H1 (cell line): ENCODE measurements around the gene CHRNG. TPM values are rescaled to one million over a fixed set of nuclear protein-coding genes. Genes with fewer than 3 reads are reported as not detected.

Experiments
- CTCF ChIA-PET: fragments of 300-600 bp; sonication (Branson Sonifier 250); formaldehyde crosslinking; loops from one replicate; lab custom pipeline; 2021; ENCODE audit not compliant: partially characterized antibody; lab: Charles Lee
- POLR2A ChIA-PET: fragments of 300-600 bp; sonication (Branson Sonifier 250); formaldehyde crosslinking; loops from one replicate; lab custom pipeline; 2021; ENCODE audit warnings: inconsistent platforms; ENCODE audit not compliant: partially characterized antibody; lab: Charles Lee
- DNase-seq, 2 experiments: peaks; one replicate each; pipeline versions ENCODE4 v3.0.0 to v3.0.0-alpha.2; 2010 to 2022; ENCODE audit warnings: low spot score in 2 of 2, low read depth in 1 of 2, mixed read lengths in 1 of 2
- FAIRE-seq: peaks from 2 replicates; lab custom pipeline; 2011; peaks lifted over from hg19 to GRCh38; lab: Jason Lieb, UNC
- H2AFZ ChIP-seq: 2 replicates; pipeline ENCODE4 v1.8.1; 2012; ENCODE audit warnings: low read length, inconsistent platforms
- H2AK5ac ChIP-seq: 2 replicates; pipeline ENCODE4 v1.6.1; 2013; ENCODE audit warnings: low read depth, low read length
- H2BK120ac ChIP-seq: replicated peaks from 2 replicates; pipeline ENCODE3; 2013; ENCODE audit warnings: low read depth, low read length, inconsistent platforms
- H2BK12ac ChIP-seq: 2 replicates; pipeline ENCODE4 v1.6.1; 2013; ENCODE audit warnings: low read depth, low read length
- H2BK15ac ChIP-seq: 2 replicates; pipeline ENCODE4 v1.6.1; 2013; ENCODE audit warnings: low read length
- H2BK20ac ChIP-seq: 2 replicates; pipeline ENCODE4 v1.6.1; 2013; ENCODE audit warnings: low read length
- H2BK5ac ChIP-seq: 2 replicates; pipeline ENCODE4 v1.6.1; 2013; ENCODE audit warnings: low read depth, low read length
- H3K14ac ChIP-seq: 2 replicates; pipeline ENCODE4 v1.6.1; 2013; ENCODE audit warnings: inconsistent platforms; ENCODE audit not compliant: insufficient read length
- H3K18ac ChIP-seq: 2 replicates; pipeline ENCODE4 v1.6.1; 2013; ENCODE audit warnings: low read length; ENCODE audit errors: extremely low read depth
- H3K23ac ChIP-seq: 2 replicates; pipeline ENCODE4 v1.6.1; 2013; ENCODE audit warnings: inconsistent platforms; ENCODE audit not compliant: insufficient read length
- H3K23me2 ChIP-seq: 2 replicates; pipeline ENCODE4 v1.6.1; 2013; ENCODE audit warnings: low read depth, low read length
- H3K27ac ChIP-seq: 2 replicates; pipeline ENCODE4 v1.6.1; 2011; ENCODE audit warnings: low read depth, low read length, inconsistent platforms
- H3K27me3 ChIP-seq, 4 experiments: replicated peaks in 1 of 4; 1 replicate in 1 of 4; 2 replicates in 3 of 4; pipeline versions ENCODE4 v1.6.1 to v1.8.1; 2011 to 2013; ENCODE audit warnings: low read length in 3 of 4, mild to moderate bottlenecking in 3 of 4, inconsistent platforms in 2 of 4, mixed read lengths in 2 of 4, moderate library complexity in 1 of 4; ENCODE audit not compliant: control insufficient read depth in 3 of 4, insufficient read depth in 3 of 4; ENCODE audit errors: extremely low read depth in 1 of 4
- H3K36me3 ChIP-seq, 4 experiments: 2 replicates each; pipeline versions ENCODE4 v1.6.1 to v1.8.1; 2011 to 2013; ENCODE audit warnings: mild to moderate bottlenecking in 4 of 4, low read length in 3 of 4, moderate library complexity in 2 of 4, control low read depth in 1 of 4, inconsistent platforms in 1 of 4; ENCODE audit not compliant: insufficient read depth in 4 of 4, control insufficient read depth in 2 of 4
- H3K4ac ChIP-seq: replicated peaks from 2 replicates; pipeline ENCODE3; 2013; ENCODE audit warnings: low read length, low read depth, mixed read lengths, inconsistent platforms; ENCODE audit not compliant: insufficient read length
- H3K4me1 ChIP-seq, 4 experiments: replicated peaks in 1 of 4; 1 replicate in 1 of 4; 2 replicates in 3 of 4; pipeline versions ENCODE4 v1.6.1 to v1.8.1; 2011 to 2013; ENCODE audit warnings: low read length in 3 of 4, inconsistent platforms in 2 of 4, mixed read lengths in 1 of 4; ENCODE audit not compliant: insufficient read depth in 4 of 4, control insufficient read depth in 3 of 4
- H3K4me2 ChIP-seq, 2 experiments: 2 replicates each; pipeline versions ENCODE4 v1.6.1 to v1.8.1; 2011 to 2013; ENCODE audit warnings: low read depth in 2 of 2, low read length in 2 of 2, control low read depth in 1 of 2, inconsistent platforms in 1 of 2, mild to moderate bottlenecking in 1 of 2; ENCODE audit not compliant: insufficient read depth in 1 of 2
- H3K4me3 ChIP-seq, 4 experiments: fragments of 200-600, 300-600 bp in 1 of 4; sonication (generic), shearing (Covaris generic), sonication (Bioruptor Twin) in 1 of 4; 2 replicates each; pipeline versions ENCODE4 v1.5.1 to v1.8.1; 2011 to 2016; ENCODE audit warnings: low read length in 4 of 4, low read depth in 3 of 4, control low read depth in 2 of 4, inconsistent platforms in 2 of 4, mild to moderate bottlenecking in 2 of 4, mixed read lengths in 1 of 4, moderate library complexity in 1 of 4; ENCODE audit not compliant: insufficient read depth in 2 of 4; ENCODE audit errors: extremely low read depth in 1 of 4
- H3K56ac ChIP-seq: replicated peaks from 2 replicates; pipeline ENCODE3; 2013; ENCODE audit warnings: low read depth, mild to moderate bottlenecking, mixed read lengths, low read length, inconsistent platforms; ENCODE audit not compliant: insufficient read length
- H3K79me1 ChIP-seq: 2 replicates; pipeline ENCODE4 v1.6.1; 2013; ENCODE audit warnings: low read depth, low read length, control low read depth
- H3K79me2 ChIP-seq, 2 experiments: 2 replicates each; pipeline versions ENCODE4 v1.6.1 to v1.8.1; 2012 to 2013; ENCODE audit warnings: low read length in 2 of 2, mild to moderate bottlenecking in 2 of 2, inconsistent platforms in 1 of 2; ENCODE audit not compliant: insufficient read depth in 2 of 2, control insufficient read depth in 1 of 2
- H3K9ac ChIP-seq, 4 experiments: replicated peaks in 1 of 4; 1 replicate in 1 of 4; 2 replicates in 3 of 4; pipeline versions ENCODE4 v1.6.1 to v1.8.1; 2011 to 2013; ENCODE audit warnings: low read depth in 3 of 4, low read length in 3 of 4, control low read depth in 2 of 4, mild to moderate bottlenecking in 2 of 4, moderate library complexity in 2 of 4, inconsistent platforms in 1 of 4; ENCODE audit errors: extremely low read depth in 1 of 4
- H3K9me3 ChIP-seq, 2 experiments: 2 replicates each; pipeline versions ENCODE4 v1.6.1 to v1.8.1; 2012 to 2013; ENCODE audit warnings: mild to moderate bottlenecking in 2 of 2, moderate library complexity in 2 of 2, control low read depth in 1 of 2, inconsistent platforms in 1 of 2, low read depth in 1 of 2, low read length in 1 of 2, mixed read lengths in 1 of 2; ENCODE audit not compliant: insufficient read depth in 2 of 2
- H4K20me1 ChIP-seq, 2 experiments: replicated peaks in 1 of 2; 2 replicates each; pipeline versions ENCODE3 to v1.8.1; 2011 to 2013; ENCODE audit warnings: inconsistent platforms in 2 of 2, low read length in 2 of 2, mild to moderate bottlenecking in 1 of 2; ENCODE audit not compliant: insufficient read depth in 2 of 2, control insufficient read depth in 1 of 2
- H4K5ac ChIP-seq: 2 replicates; pipeline ENCODE4 v1.6.1; 2013; ENCODE audit warnings: low read length, low read depth, mixed read lengths, inconsistent platforms; ENCODE audit not compliant: insufficient read length
- H4K8ac ChIP-seq: 2 replicates; pipeline ENCODE4 v1.8.0; 2013; ENCODE audit warnings: mild to moderate bottlenecking, moderate library complexity, low read length, inconsistent platforms; ENCODE audit not compliant: insufficient read depth; ENCODE audit errors: extremely low read depth
- H4K91ac ChIP-seq: replicated peaks from 2 replicates; pipeline ENCODE3; 2013; ENCODE audit warnings: low read length, mixed read lengths, inconsistent platforms; ENCODE audit not compliant: insufficient read length
- PHF8 ChIP-seq: fragments of 200-600 bp; sonication (generic); conservative IDR thresholded peaks from 2 replicates; pipeline ENCODE4 v1.7.1; 2012; ENCODE audit warnings: low read depth, mild to moderate bottlenecking, inconsistent platforms, low read length, moderate library complexity
- POLR2A ChIP-seq, 2 experiments: IDR thresholded peaks; 1 replicate in 1 of 2; 2 replicates in 1 of 2; pipeline ENCODE4 v1.6.1; 2011; ENCODE audit warnings: low read depth in 2 of 2, low read length in 2 of 2, mild to moderate bottlenecking in 2 of 2; ENCODE audit errors: control extremely low read depth in 1 of 2
- SIN3A ChIP-seq, 2 experiments: IDR thresholded peaks in 1 of 2; conservative IDR thresholded peaks in 1 of 2; 2 replicates each; pipeline ENCODE4 v1.6.1; 2011 to 2012; ENCODE audit warnings: low read length in 2 of 2, improper control_type of control experiment in 1 of 2, low read depth in 1 of 2, mild to moderate bottlenecking in 1 of 2
- SIRT6 ChIP-seq: IDR thresholded peaks from one replicate; pipeline ENCODE4 v1.7.1; 2012; ENCODE audit warnings: low read length, inconsistent platforms
- SIX5 ChIP-seq: IDR thresholded peaks from 2 replicates; pipeline ENCODE4 v1.6.1; 2011; ENCODE audit warnings: mild to moderate bottlenecking, low read depth, low read length
- USF2 ChIP-seq: IDR thresholded peaks from 2 replicates; pipeline ENCODE4 v1.6.1; 2011; ENCODE audit warnings: low read length, improper control_type of control experiment
- WGBS, 2 experiments: shearing (Covaris generic) in 1 of 2; methylation state at CpG; one replicate each; pipeline versions ENCODE4 v1.1.6 to v1.1.7; 2013 to 2015; ENCODE audit warnings: low lambda C conversion rate in 2 of 2, mixed read lengths in 2 of 2, inconsistent platforms in 1 of 2, low coverage in 1 of 2, missing lambda C conversion rate in 1 of 2; ENCODE audit not compliant: insufficient replicate concordance in 2 of 2, insufficient coverage in 1 of 2, insufficient read length in 1 of 2; ENCODE audit errors: extremely low coverage in 1 of 2, missing lambda C conversion rate in 1 of 2; 5-methylcytosine and 5-hydroxymethylcytosine counted together
- polyA plus RNA-seq, 7 experiments: library from polyadenylated mRNA; depleted of rRNA in 3 of 7; stranded (reverse) in 5 of 7; unstranded in 2 of 7; fragments of >200 nt in 5 of 7; fragments of 200-250 nt in 2 of 7; gene quantifications; 1 replicate in 5 of 7; 2 replicates in 1 of 7; 4 replicates in 1 of 7; pipeline versions ENCODE4 v1.2.1 to v1.2.3, GENCODE V29; 2011 to 2013; ENCODE audit warnings: missing spikeins in 2 of 7, mixed read lengths in 2 of 7
- total RNA-seq: library from RNA; stranded (reverse); fragmentation: NEBNext Ultra II Directional; extraction: Animal tissue kit (Norgen Biotek cat#: 25700); gene quantifications from 2 replicates; pipeline ENCODE4 v1.2.1, GENCODE V29; 2021

CHRNG gene
- total and polyA plus RNA-seq, 2 of the 8 experiments (the other 6 are each of a cell fraction or from before 2014, with no cell fraction given), result 0.05 TPM; not detected in 1

GRCh38 chr2:232495292-232495691 is 44.2 kb upstream of the CHRNG start:
- Histone ChIP-seq H3K56ac (no peak overlapping the region), H3K79me1 (no peaks in the 10 kb centered on the region), H3K14ac (no peak overlapping the region), H3K23ac (no peak overlapping the region), H2BK5ac (no peak overlapping the region), H3K36me3 (no peaks in the 10 kb centered on the region), H3K4me1 (peaks cover 0 to 17% (median 3%) of the 10 kb centered on the region in 4 experiments; a peak in 5 of 7 replicates), H2BK12ac (no peak overlapping the region), H4K5ac (no peak overlapping the region), H4K8ac (no peak overlapping the region), H3K27me3 (peaks cover 0 to 4% (median 0%) of the 10 kb centered on the region in 4 experiments; a peak in 3 of 7 replicates), H2BK15ac (no peak overlapping the region), H3K18ac (no peak overlapping the region), H2AK5ac (no peak overlapping the region), H2BK120ac (no peak overlapping the region), H2AFZ (no peak overlapping the region), H4K91ac (no peak overlapping the region), H3K9me3 (no peaks in the 10 kb centered on the region), H3K79me2 (no peaks in the 10 kb centered on the region), H3K4me2 (no peak overlapping the region), H3K4me3 (no peak overlapping the region), H4K20me1 (no peaks in the 10 kb centered on the region), H3K27ac (no peak overlapping the region), H3K23me2 (no peaks in the 10 kb centered on the region; the same call in 1 of the 2 replicates), H2BK20ac (no peak overlapping the region), H3K9ac (no peak overlapping the region), H3K4ac (no peak overlapping the region)
- POLR2A ChIA-PET, result no interaction called here
- CTCF ChIA-PET, result interaction anchor here (0.7 to 3.0 kb wide), 9 partner anchors 17 to 128 kb away, joined by 3 to 10 read pairs (median 4); no protein-coding TSS in a partner anchor
- FAIRE-seq (no peak), DNase-seq (no peak)
- 95% methylated on average over 7 of the region's 7 CpGs; no CpG with 5 or more reads in 1 of the 2 experiments for WGBS, 2 experiments
- no peak for TF ChIP-seq PHF8
- no peak for TF ChIP-seq SIN3A (conservative IDR thresholded peaks at IDR 0.05 in 1 of 2, IDR thresholded peaks at IDR 0.05 in 1 of 2; ENCODE audit: low read depth in 1 of 2, low read length in 2 of 2)
- no peak for TF ChIP-seq SIRT6
- TF ChIP-seq POLR2A (IDR thresholded peaks at IDR 0.05; ENCODE audit: control extremely low read depth in 1 of 2, low read depth in 2 of 2, low read length in 2 of 2), result no peak
- TF ChIP-seq SIX5, result no peak
- no peak for TF ChIP-seq USF2
